K562 (cell line): Measurements from ENCODE around the gene AP1G2.

Experiments
- ATF1 ChIP-seq, 2 experiments: fragments of 450-650 bp in 1 of 2; IDR thresholded peaks; 2 replicates each; pipeline ENCODE4 v1.6.1; 2016; ENCODE audit warnings: missing compliant biosample characterization in 1 of 2, missing genetic modification characterization in 1 of 2
- CTCF ChIP-seq, 3 experiments: IDR thresholded peaks in 2 of 3; conservative IDR thresholded peaks in 1 of 3; 2 replicates each; pipeline ENCODE4 v1.5.1; 2011 to 2012; ENCODE audit warnings: low read length in 3 of 3, mild to moderate bottlenecking in 3 of 3, control low read depth in 2 of 3, improper control_type of control experiment in 1 of 3, inconsistent platforms in 1 of 3, low read depth in 1 of 3, mixed read lengths in 1 of 3, moderate library complexity in 1 of 3; ENCODE audit not compliant: insufficient read depth in 2 of 3
- DPF2 ChIP-seq: fragments of 450-650 bp; IDR thresholded peaks from 2 replicates; pipeline ENCODE4 v1.6.1; 2016
- ERF ChIP-seq: fragments of 450-650 bp; formaldehyde crosslinking; IDR thresholded peaks from 2 replicates; pipeline ENCODE4 v1.4.0; 2020; ENCODE audit warnings: mild to moderate bottlenecking, mixed read lengths
- ETV6 ChIP-seq, 3 experiments: fragments of 150-350 bp in 1 of 3; sonication (generic) in 1 of 3; formaldehyde crosslinking in 1 of 3; IDR thresholded peaks; 2 replicates each; pipeline versions ENCODE4 v1.6.1 to v1.8.0; 2014 to 2022; ENCODE audit warnings: borderline replicate concordance in 2 of 3, low read depth in 2 of 3, antibody characterized with exemption in 1 of 3, low read length in 1 of 3, mild to moderate bottlenecking in 1 of 3, missing genetic modification reagents in 1 of 3
- NCOA2 ChIP-seq, 2 experiments: fragments of 450-650 bp; IDR thresholded peaks; 2 replicates each; pipeline ENCODE4 v1.6.1; 2018; ENCODE audit warnings: mild to moderate bottlenecking in 2 of 2, moderate library complexity in 1 of 2; ENCODE audit not compliant: partially characterized antibody in 2 of 2
- PHF8 ChIP-seq: fragments of 200-600 bp; sonication (generic); IDR thresholded peaks from 2 replicates; pipeline ENCODE4 v1.6.1; 2012; ENCODE audit warnings: mixed run types, mild to moderate bottlenecking, inconsistent platforms, low read length, moderate library complexity, borderline replicate concordance
- RERE ChIP-seq: sonication (generic); formaldehyde crosslinking; IDR thresholded peaks from 2 replicates; pipeline ENCODE4 v1.8.0; 2023; ENCODE audit warnings: missing genetic modification reagents, mild to moderate bottlenecking, borderline replicate concordance
- SP1 ChIP-seq: sonication (generic); formaldehyde crosslinking; IDR thresholded peaks from 2 replicates; pipeline ENCODE4 v1.8.1; 2022; ENCODE audit warnings: mild to moderate bottlenecking, missing genetic modification reagents
- ZNF512 ChIP-seq: IDR thresholded peaks from 2 replicates; pipeline ENCODE4 v1.6.1; 2016; ENCODE audit warnings: missing genetic modification characterization, missing compliant biosample characterization
- ZNF551 ChIP-seq: fragments of 250-450 bp; sonication (Bioruptor Pico); IDR thresholded peaks from 2 replicates; pipeline ENCODE4 v1.5.0; 2021; ENCODE audit warnings: mild to moderate bottlenecking, moderate library complexity

- no peak for TF ChIP-seq SP1 (CRISPR knock-in tag)
- TF ChIP-seq ZNF512, result no peak
- no peak for TF ChIP-seq ZNF551 (CRISPR knock-in tag)
- no peak for TF ChIP-seq CTCF (IDR thresholded peaks at IDR 0.05 in 2 of 3, conservative IDR thresholded peaks at IDR 0.05 in 1 of 3; ENCODE audit: insufficient read depth in 2 of 3, low read depth in 1 of 3, low read length in 3 of 3)
- no peak for TF ChIP-seq RERE (CRISPR knock-in tag)
- TF ChIP-seq DPF2, result no peak
- TF ChIP-seq ATF1 (CRISPR knock-in tag; IDR thresholded peaks at IDR 0.05), result no peak
- TF ChIP-seq ATF1 (tag; IDR thresholded peaks at IDR 0.05), result no peak
- TF ChIP-seq NCOA2 (IDR thresholded peaks at IDR 0.05; ENCODE audit: partially characterized antibody in 2 of 2), result no peak
- TF ChIP-seq ETV6 (IDR thresholded peaks at IDR 0.05; ENCODE audit: borderline replicate concordance in 1 of 2, low read depth in 2 of 2, low read length in 1 of 2), result no peak
- no peak for TF ChIP-seq ETV6 (CRISPR knock-in tag; IDR thresholded peaks at IDR 0.05; ENCODE audit: borderline replicate concordance)
- no peak for TF ChIP-seq PHF8
- TF ChIP-seq ERF (CRISPR knock-in tag), result no peak
Measured at GRCh38 chr14:23610090-23610814, 42.7 kb upstream of the AP1G2 start.
